GM13976 (cell line): ENCODE results near the gene ATG2B.
"Not testable (repeated sequence)": the region's sequence is repeated elsewhere in the genome, so short reads cannot be mapped to it uniquely, and the experiment has no call there.

Experiments used
- DNase-seq: peaks from one replicate; pipeline ENCODE4 v3.0.0; 2012; ENCODE audit warnings: low spot score
- in situ Hi-C: fragments of 300-500 bp; cut with MboI; formaldehyde crosslinking; loops from one replicate; pipeline ENCODE4 v1.12.0; 2022; ENCODE audit warnings: low sequenced_read_pairs, mixed read lengths, inconsistent platforms; ENCODE audit not compliant: unreplicated experiment
- TF ChIP-seq, protein P1 (sequence below): IDR thresholded peaks from 2 replicates; pipeline ENCODE4 v1.5.1; 2012; ENCODE audit warnings: borderline replicate concordance, mild to moderate bottlenecking; ENCODE audit not compliant: insufficient read depth; ENCODE audit errors: extremely low read depth, missing control alignments, control extremely low read depth

The ATG2B gene

GRCh38 chr14:96249029-96249428, 114.1 kb downstream of the ATG2B start:
- DNase-seq: no peak
- in situ Hi-C loops: no loop called here
- TF ChIP-seq, protein P1, sequence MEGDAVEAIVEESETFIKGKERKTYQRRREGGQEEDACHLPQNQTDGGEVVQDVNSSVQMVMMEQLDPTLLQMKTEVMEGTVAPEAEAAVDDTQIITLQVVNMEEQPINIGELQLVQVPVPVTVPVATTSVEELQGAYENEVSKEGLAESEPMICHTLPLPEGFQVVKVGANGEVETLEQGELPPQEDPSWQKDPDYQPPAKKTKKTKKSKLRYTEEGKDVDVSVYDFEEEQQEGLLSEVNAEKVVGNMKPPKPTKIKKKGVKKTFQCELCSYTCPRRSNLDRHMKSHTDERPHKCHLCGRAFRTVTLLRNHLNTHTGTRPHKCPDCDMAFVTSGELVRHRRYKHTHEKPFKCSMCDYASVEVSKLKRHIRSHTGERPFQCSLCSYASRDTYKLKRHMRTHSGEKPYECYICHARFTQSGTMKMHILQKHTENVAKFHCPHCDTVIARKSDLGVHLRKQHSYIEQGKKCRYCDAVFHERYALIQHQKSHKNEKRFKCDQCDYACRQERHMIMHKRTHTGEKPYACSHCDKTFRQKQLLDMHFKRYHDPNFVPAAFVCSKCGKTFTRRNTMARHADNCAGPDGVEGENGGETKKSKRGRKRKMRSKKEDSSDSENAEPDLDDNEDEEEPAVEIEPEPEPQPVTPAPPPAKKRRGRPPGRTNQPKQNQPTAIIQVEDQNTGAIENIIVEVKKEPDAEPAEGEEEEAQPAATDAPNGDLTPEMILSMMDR: no peak

GRCh38 chr14:96247031-96247430, 116.1 kb downstream of the ATG2B start:
- in situ Hi-C loops: no loop called here
- DNase-seq: no peak
- TF ChIP-seq, protein P1: no peak

- in situ Hi-C loops: no loop called here
- no peak for DNase-seq
- TF ChIP-seq, protein P1: no peak
Observed at GRCh38 chr14:96246539-96246847, 116.6 kb downstream of the ATG2B start.

GRCh38 chr14:96245710-96246538, 117.2 kb downstream of the ATG2B start:
- TF ChIP-seq, protein P1: no peak
- DNase-seq: no peak
- in situ Hi-C loops: no loop called here

DNA sequence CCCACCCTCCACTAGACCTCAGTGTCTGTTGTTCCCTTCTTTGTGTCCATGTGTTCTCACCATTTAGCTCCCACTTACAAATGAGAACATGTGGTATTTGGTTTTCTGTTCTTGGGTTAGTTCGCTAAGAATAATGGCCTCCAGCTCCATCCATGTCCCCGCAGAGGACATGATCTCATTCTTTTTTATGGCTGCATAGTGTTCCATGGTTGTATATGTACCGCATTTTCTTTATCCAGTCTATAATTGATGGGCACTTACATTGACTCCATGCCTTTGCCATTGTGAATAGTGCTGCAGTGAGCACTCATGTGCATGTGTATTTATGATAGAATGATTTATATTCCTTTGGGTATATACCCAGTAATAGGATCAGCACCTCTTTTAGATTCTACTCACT, 118.1 kb downstream of the ATG2B start:
- in situ Hi-C loops, DNase-seq: not testable (repeated sequence)

GRCh38 chr14:96243785-96244184, 119.4 kb downstream of the ATG2B start:
- in situ Hi-C loops: no loop called here
- DNase-seq: no peak
- TF ChIP-seq, protein P1: no peak

DNA sequence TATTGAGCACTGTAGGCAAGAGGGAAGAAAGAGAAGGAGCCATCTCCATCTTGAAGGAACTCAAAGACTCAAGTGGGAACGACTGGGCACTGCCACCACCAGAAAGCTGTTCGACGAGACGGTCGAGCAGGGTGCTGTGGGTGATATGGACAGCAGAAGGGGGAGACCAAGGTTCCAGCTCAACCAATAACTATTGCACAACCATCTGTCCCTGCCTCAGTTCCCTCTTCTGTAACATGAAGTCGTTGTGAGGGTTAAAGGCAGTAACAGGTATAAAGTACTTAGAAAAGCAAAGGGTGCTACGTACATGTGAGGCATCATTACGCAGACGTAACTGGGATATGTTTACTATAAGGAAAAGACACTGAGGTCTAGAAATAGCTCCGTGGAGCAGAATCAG, 121.0 kb downstream of the ATG2B start:
- TF ChIP-seq, protein P1: no peak
- DNase-seq: no peak
- in situ Hi-C loops: no loop called here
